ENCODE measurements around the gene ANKMY2.
A peak's percentile ranks its signal among the peaks of the same experiment; 100 is the strongest.

Gene ANKMY2

DNA sequence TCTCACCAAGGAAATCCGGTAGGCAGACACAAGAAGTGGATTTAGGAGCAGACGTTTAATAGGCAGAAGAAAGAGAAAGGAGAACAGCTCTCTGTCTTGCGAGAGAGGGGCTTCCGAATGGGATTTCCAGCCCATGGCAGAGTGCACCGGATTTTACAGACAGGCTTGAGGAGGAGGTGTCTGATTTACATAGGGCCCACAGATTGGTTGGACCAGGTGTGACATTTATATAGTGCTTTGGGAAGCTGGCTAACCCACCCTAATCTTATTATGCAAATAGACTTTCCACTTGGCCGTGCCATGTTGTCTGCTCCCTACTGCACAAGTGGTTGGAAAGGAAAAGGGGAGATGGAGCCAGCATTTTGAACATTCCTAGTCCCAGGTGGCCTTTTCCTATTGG lies 57.8 kb downstream of the ANKMY2 start:
- H3K27ac ChIP-seq, result peak overlapping the region; percentile 82; the same call in 1 of the 2 replicates
- TF ChIP-seq, protein P1, sequence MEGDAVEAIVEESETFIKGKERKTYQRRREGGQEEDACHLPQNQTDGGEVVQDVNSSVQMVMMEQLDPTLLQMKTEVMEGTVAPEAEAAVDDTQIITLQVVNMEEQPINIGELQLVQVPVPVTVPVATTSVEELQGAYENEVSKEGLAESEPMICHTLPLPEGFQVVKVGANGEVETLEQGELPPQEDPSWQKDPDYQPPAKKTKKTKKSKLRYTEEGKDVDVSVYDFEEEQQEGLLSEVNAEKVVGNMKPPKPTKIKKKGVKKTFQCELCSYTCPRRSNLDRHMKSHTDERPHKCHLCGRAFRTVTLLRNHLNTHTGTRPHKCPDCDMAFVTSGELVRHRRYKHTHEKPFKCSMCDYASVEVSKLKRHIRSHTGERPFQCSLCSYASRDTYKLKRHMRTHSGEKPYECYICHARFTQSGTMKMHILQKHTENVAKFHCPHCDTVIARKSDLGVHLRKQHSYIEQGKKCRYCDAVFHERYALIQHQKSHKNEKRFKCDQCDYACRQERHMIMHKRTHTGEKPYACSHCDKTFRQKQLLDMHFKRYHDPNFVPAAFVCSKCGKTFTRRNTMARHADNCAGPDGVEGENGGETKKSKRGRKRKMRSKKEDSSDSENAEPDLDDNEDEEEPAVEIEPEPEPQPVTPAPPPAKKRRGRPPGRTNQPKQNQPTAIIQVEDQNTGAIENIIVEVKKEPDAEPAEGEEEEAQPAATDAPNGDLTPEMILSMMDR (conservative IDR thresholded peaks at IDR 0.05), result no peak

DNA sequence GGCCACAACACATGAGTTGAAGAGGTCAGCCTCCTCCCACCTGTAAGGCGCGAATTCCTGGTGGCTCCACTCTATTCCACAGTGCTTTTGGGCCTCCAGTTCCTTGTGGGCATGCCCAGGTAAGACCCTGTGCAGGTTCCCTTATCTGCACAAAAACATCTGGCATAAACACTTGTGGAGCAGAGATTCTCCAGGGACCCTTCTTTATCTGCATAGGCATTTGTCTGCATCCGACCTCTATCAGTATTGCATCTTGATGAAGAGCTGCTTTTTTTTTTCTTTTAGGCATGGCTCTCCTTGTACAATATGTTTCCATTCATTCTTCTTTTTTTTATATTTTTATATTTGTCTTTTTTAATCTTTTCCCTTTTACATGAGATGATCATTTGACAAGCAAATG lies 58.4 kb downstream of the ANKMY2 start:
- peak overlapping the region; percentile 82; the same call in 1 of the 2 replicates for H3K27ac ChIP-seq
- TF ChIP-seq, protein P1 (conservative IDR thresholded peaks at IDR 0.05), result no peak

- no peak overlapping the region for H3K27ac ChIP-seq
- TF ChIP-seq, protein P1 (conservative IDR thresholded peaks at IDR 0.05), result no peak
Measured at GRCh38 chr7:16586081-16586874, 59.3 kb downstream of the ANKMY2 start.

DNA sequence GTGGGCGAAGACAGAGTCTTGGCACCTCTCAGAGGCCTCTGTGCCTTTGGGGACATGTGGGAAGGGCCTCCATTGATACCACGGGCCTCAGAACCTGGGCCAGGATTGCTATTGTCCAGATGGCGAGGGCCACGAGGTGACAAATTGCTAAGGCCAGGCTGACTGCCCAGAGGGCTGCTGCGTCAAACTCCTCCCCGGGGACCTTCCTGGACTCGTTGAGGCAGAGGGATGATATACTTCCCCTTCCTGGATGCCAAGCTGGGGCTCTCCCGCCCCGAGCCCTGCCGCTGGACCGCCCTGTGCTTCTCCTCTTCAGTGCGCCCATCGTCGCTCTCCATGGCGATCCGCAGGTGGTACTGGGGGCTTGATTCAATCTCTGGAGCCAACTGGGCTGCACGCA lies 60.0 kb downstream of the ANKMY2 start:
- no peak overlapping the region for H3K27ac ChIP-seq
- TF ChIP-seq, protein P1 (conservative IDR thresholded peaks at IDR 0.05), result no peak

GRCh38 chr7:16583834-16584233 lies 61.7 kb downstream of the ANKMY2 start:
- TF ChIP-seq, protein P1 (conservative IDR thresholded peaks at IDR 0.05), result no peak
- H3K27ac ChIP-seq, result no peak overlapping the region

- TF ChIP-seq, protein P1 (conservative IDR thresholded peaks at IDR 0.05), result no peak
- H3K27ac ChIP-seq, result no peak overlapping the region
Measured at GRCh38 chr7:16581286-16581685, 64.3 kb downstream of the ANKMY2 start.

DNA sequence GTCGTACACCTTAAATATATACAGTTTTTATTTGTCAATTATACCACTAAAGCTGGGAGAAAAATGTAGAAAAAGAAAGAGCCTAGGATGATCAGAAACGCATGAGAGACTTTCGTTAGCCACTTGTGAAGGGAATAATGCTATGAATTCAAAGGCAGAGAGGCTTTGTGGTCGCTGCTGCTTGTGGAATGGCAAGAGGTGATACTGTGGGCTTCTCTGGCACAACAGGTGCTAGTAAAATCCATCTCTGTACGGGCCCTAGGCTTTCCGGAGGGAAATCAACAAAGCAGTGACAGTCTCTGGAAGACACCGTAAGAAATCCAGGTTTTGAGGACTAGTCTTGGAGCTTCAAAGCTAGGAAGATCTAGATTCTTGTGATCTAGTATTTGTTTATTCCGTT lies 66.3 kb downstream of the ANKMY2 start:
- no peak overlapping the region for H3K27ac ChIP-seq
- TF ChIP-seq, protein P1 (conservative IDR thresholded peaks at IDR 0.05), result no peak
